Uterus (tissue), 2 donors: ENCODE measurements around the gene ME3.
"Not testable (repeated sequence)": the region's sequence is repeated elsewhere in the genome, so short reads cannot be mapped to it uniquely, and the experiment has no call there.

Source experiments
- CTCF ChIP-seq, 4 experiments: fragments of 200-600 bp in 2 of 4; fragments of 450-650 bp in 2 of 4; sonication (generic) in 2 of 4; IDR thresholded peaks; one replicate each; pipeline ENCODE4 v1.5.1; 2016 to 2019; ENCODE audit warnings: antibody characterized with exemption in 4 of 4, mild to moderate bottlenecking in 2 of 4, moderate library complexity in 1 of 4
- POLR2A ChIP-seq, 2 donors: fragments of 450-650 bp; IDR thresholded peaks; one replicate each; pipeline ENCODE4 v1.6.1; 2016; ENCODE audit warnings: antibody characterized with exemption in 2 of 2, mild to moderate bottlenecking in 1 of 2, moderate library complexity in 1 of 2

DNA sequence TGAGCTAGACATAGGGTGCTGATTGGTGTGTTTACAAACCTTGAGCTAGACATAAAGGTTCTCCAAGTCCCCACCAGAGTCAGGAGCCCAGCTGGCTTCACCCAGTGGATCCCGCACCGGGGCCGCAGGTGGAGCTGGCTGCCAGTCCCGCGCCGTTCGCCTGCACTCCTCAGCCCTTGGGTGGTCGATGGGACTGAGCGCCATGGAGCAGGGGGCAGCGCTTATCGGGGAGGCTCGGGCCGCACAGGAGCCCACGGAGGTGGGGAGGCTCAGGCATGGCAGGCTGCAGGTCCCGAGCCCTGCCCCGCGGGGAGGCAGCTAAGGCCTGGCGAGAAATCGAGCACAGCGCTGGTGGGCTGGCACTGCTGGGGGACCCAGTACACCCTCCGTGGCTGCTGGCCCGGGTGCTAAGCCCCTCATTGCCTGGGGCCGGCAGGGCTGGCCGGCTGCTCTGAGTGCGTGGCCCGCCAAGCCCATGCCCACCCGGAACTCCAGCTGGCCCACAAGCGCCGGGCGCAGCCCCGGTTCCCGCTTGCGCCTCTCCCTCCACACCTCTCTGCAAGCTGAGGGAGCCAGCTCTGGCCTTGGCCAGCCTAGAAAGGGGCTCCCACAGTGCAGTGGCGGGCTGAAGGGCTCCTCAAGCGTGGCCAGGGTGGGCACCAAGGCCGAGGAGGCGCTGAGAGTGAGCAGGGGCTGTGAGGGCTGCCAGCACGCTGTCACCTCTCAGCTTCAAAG lies 238.9 kb downstream of the ME3 start:
- TF ChIP-seq CTCF, POLR2A (IDR thresholded peaks at IDR 0.05): not testable (repeated sequence)
